Measurements from ENCODE around the gene CTIF. TPM values are rescaled to one million over a fixed set of nuclear protein-coding genes. Genes with fewer than 3 reads are reported as not detected.

CTIF gene
- total and polyA plus RNA-seq, 7 experiments from 2014 or later = 1.3 to 11.2 (median 2.5) TPM; not detected in 2

GRCh38 chr18:48639772-48640432 lies 101.1 kb downstream of the CTIF start:
- Histone ChIP-seq H3K36me3 (ENCODE audit: control insufficient read depth in 2 of 3, insufficient read depth in 3 of 3, low read length in 3 of 3) (no peaks in the 10 kb centered on the region), H3K4me3 (ENCODE audit: low read length) (no peak overlapping the region), H3K4me1 (ENCODE audit: control insufficient read depth in 2 of 2, insufficient read depth in 2 of 2, low read length in 2 of 2) (no peaks in the 10 kb centered on the region), H3K27ac (ENCODE audit: low read depth, low read length) (no peak overlapping the region), H3K9me3 (ENCODE audit: control insufficient read depth in 2 of 3, low read length in 3 of 3) (no peaks in the 10 kb centered on the region), H3K27me3 (ENCODE audit: control insufficient read depth in 2 of 2, insufficient read depth in 2 of 2, low read length in 2 of 2) (no peaks in the 10 kb centered on the region)
- ChIA-PET POLR2A (no interaction called here), CTCF (no interaction called here)
- Mint-ChIP-seq H3K4me1 (peaks cover 0 to 1% (median 0%) of the 10 kb centered on the region in 7 donors), H3K27ac (no peak overlapping the region), H3K4me3 (no peak overlapping the region), H3K9me3 (peaks cover 0 to 6% (median 0%) of the 10 kb centered on the region in 11 donors), H3K36me3 (no peaks in the 10 kb centered on the region), H3K27me3 (peaks cover 0 to 7% (median 0%) of the 10 kb centered on the region in 5 donors)
- intact Hi-C loops (cut with micrococcal nuclease) = no loop called here
- no peak for DNase-seq
- peak; percentile 12 for ATAC-seq

- Mint-ChIP-seq H3K9me3 (peaks cover 0 to 6% (median 0%) of the 10 kb centered on the region in 11 donors), H3K36me3 (no peaks in the 10 kb centered on the region), H3K4me1 (peaks cover 0 to 1% (median 0%) of the 10 kb centered on the region in 7 donors), H3K4me3 (no peak overlapping the region), H3K27ac (no peak overlapping the region), H3K27me3 (peaks cover 0 to 11% (median 0%) of the 10 kb centered on the region in 5 donors)
- H3K4me3 ChIP-seq (ENCODE audit: low read length) = no peak overlapping the region
- DNase-seq (no peak), ATAC-seq (no peak)
- H3K9me3 ChIP-seq (ENCODE audit: control insufficient read depth in 2 of 3, low read length in 3 of 3) = no peaks in the 10 kb centered on the region
- ChIA-PET CTCF (no interaction called here), POLR2A (no interaction called here)
- H3K27ac ChIP-seq (ENCODE audit: low read depth, low read length) = no peak overlapping the region
- intact Hi-C loops (cut with micrococcal nuclease) = no loop called here
- no peaks in the 10 kb centered on the region for H3K4me1 ChIP-seq (ENCODE audit: control insufficient read depth in 2 of 2, insufficient read depth in 2 of 2, low read length in 2 of 2)
- H3K27me3 ChIP-seq (ENCODE audit: control insufficient read depth in 2 of 2, insufficient read depth in 2 of 2, low read length in 2 of 2) = no peaks in the 10 kb centered on the region
- H3K36me3 ChIP-seq (ENCODE audit: control insufficient read depth in 2 of 3, insufficient read depth in 3 of 3, low read length in 3 of 3) = no peaks in the 10 kb centered on the region
Measured at GRCh38 chr18:48640566-48641270, 101.9 kb downstream of the CTIF start.

- H3K27me3 ChIP-seq (ENCODE audit: control insufficient read depth in 2 of 2, insufficient read depth in 2 of 2, low read length in 2 of 2) = no peaks in the 10 kb centered on the region
- ChIA-PET CTCF (no interaction called here), POLR2A (no interaction called here)
- Mint-ChIP-seq H3K4me3 (no peak overlapping the region), H3K36me3 (no peaks in the 10 kb centered on the region), H3K27ac (no peak overlapping the region), H3K27me3 (peaks cover 0 to 11% (median 0%) of the 10 kb centered on the region in 5 donors), H3K9me3 (peaks cover 0 to 6% (median 0%) of the 10 kb centered on the region in 11 donors), H3K4me1 (peaks cover 0 to 1% (median 0%) of the 10 kb centered on the region in 7 donors)
- intact Hi-C loops (cut with micrococcal nuclease) = no loop called here
- no peak overlapping the region for H3K27ac ChIP-seq (ENCODE audit: low read depth, low read length)
- no peaks in the 10 kb centered on the region for H3K36me3 ChIP-seq (ENCODE audit: control insufficient read depth in 2 of 3, insufficient read depth in 3 of 3, low read length in 3 of 3)
- H3K4me1 ChIP-seq (ENCODE audit: control insufficient read depth in 2 of 2, insufficient read depth in 2 of 2, low read length in 2 of 2) = no peaks in the 10 kb centered on the region
- no peaks in the 10 kb centered on the region for H3K9me3 ChIP-seq (ENCODE audit: control insufficient read depth in 2 of 3, low read length in 3 of 3)
- no peak for ATAC-seq
- no peak for DNase-seq
- no peak overlapping the region for H3K4me3 ChIP-seq (ENCODE audit: low read length)
Measured at GRCh38 chr18:48641981-48642380, 103.2 kb downstream of the CTIF start.

- no peak overlapping the region for H3K27ac Mint-ChIP-seq
- ChIA-PET CTCF (no interaction called here), POLR2A (no interaction called here)
- peaks cover 0 to 11% (median 0%) of the 10 kb centered on the region in 5 donors for H3K27me3 Mint-ChIP-seq
- no peaks in the 10 kb centered on the region for H3K9me3 ChIP-seq (ENCODE audit: control insufficient read depth in 2 of 3, low read length in 3 of 3)
- no peak overlapping the region for H3K4me3 Mint-ChIP-seq
- H3K27me3 ChIP-seq (ENCODE audit: control insufficient read depth in 2 of 2, insufficient read depth in 2 of 2, low read length in 2 of 2) = no peaks in the 10 kb centered on the region
- H3K4me1 Mint-ChIP-seq = peaks cover 0 to 1% (median 0%) of the 10 kb centered on the region in 7 donors
- DNase-seq (no peak), ATAC-seq (no peak)
- intact Hi-C loops (cut with micrococcal nuclease) = no loop called here
- no peaks in the 10 kb centered on the region for H3K4me1 ChIP-seq (ENCODE audit: control insufficient read depth in 2 of 2, insufficient read depth in 2 of 2, low read length in 2 of 2)
- H3K36me3 ChIP-seq (ENCODE audit: control insufficient read depth in 2 of 3, insufficient read depth in 3 of 3, low read length in 3 of 3) = no peaks in the 10 kb centered on the region
- peaks cover 0 to 6% (median 0%) of the 10 kb centered on the region in 11 donors for H3K9me3 Mint-ChIP-seq
- H3K36me3 Mint-ChIP-seq = no peaks in the 10 kb centered on the region
- no peak overlapping the region for H3K27ac ChIP-seq (ENCODE audit: low read depth, low read length)
- H3K4me3 ChIP-seq (ENCODE audit: low read length) = no peak overlapping the region
Measured at GRCh38 chr18:48642503-48642902, 103.7 kb downstream of the CTIF start.

- Mint-ChIP-seq H3K9me3 (peaks cover 0 to 6% (median 0%) of the 10 kb centered on the region in 11 donors), H3K27me3 (peaks cover 0 to 11% (median 0%) of the 10 kb centered on the region in 5 donors), H3K36me3 (no peaks in the 10 kb centered on the region), H3K4me1 (peaks cover 0 to 1% (median 0%) of the 10 kb centered on the region in 7 donors), H3K27ac (no peak overlapping the region), H3K4me3 (no peak overlapping the region)
- no peaks in the 10 kb centered on the region for H3K4me1 ChIP-seq (ENCODE audit: control insufficient read depth in 2 of 2, insufficient read depth in 2 of 2, low read length in 2 of 2)
- no peaks in the 10 kb centered on the region for H3K9me3 ChIP-seq (ENCODE audit: control insufficient read depth in 2 of 3, low read length in 3 of 3)
- POLR2A ChIA-PET = no interaction called here
- ATAC-seq (no peak), DNase-seq (no peak)
- H3K27ac ChIP-seq (ENCODE audit: low read depth, low read length) = no peak overlapping the region
- H3K27me3 ChIP-seq (ENCODE audit: control insufficient read depth in 2 of 2, insufficient read depth in 2 of 2, low read length in 2 of 2) = no peaks in the 10 kb centered on the region
- intact Hi-C loops (cut with micrococcal nuclease) = no loop called here
- H3K4me3 ChIP-seq (ENCODE audit: low read length) = no peak overlapping the region
- CTCF ChIA-PET = no interaction called here
- H3K36me3 ChIP-seq (ENCODE audit: control insufficient read depth in 2 of 3, insufficient read depth in 3 of 3, low read length in 3 of 3) = no peaks in the 10 kb centered on the region
Measured at GRCh38 chr18:48643262-48643661, 104.4 kb downstream of the CTIF start.

- Histone ChIP-seq H3K36me3 (ENCODE audit: control insufficient read depth in 2 of 3, insufficient read depth in 3 of 3, low read length in 3 of 3) (no peaks in the 10 kb centered on the region), H3K4me3 (ENCODE audit: low read length) (no peak overlapping the region), H3K4me1 (ENCODE audit: control insufficient read depth in 2 of 2, insufficient read depth in 2 of 2, low read length in 2 of 2) (no peaks in the 10 kb centered on the region), H3K9me3 (ENCODE audit: control insufficient read depth in 2 of 3, low read length in 3 of 3) (no peaks in the 10 kb centered on the region), H3K27me3 (ENCODE audit: control insufficient read depth in 2 of 2, insufficient read depth in 2 of 2, low read length in 2 of 2) (no peaks in the 10 kb centered on the region), H3K27ac (ENCODE audit: low read depth, low read length) (no peak overlapping the region)
- no peak overlapping the region for H3K4me3 Mint-ChIP-seq
- no peak overlapping the region for H3K27ac Mint-ChIP-seq
- CTCF ChIA-PET = no interaction called here
- POLR2A ChIA-PET = no interaction called here
- peaks cover 0 to 1% (median 0%) of the 10 kb centered on the region in 7 donors for H3K4me1 Mint-ChIP-seq
- peaks cover 0 to 6% (median 0%) of the 10 kb centered on the region in 11 donors for H3K9me3 Mint-ChIP-seq
- no peak for DNase-seq
- ATAC-seq = no peak
- intact Hi-C loops (cut with micrococcal nuclease) = no loop called here
- H3K27me3 Mint-ChIP-seq = peaks cover 0 to 6% (median 0%) of the 10 kb centered on the region in 5 donors
- H3K36me3 Mint-ChIP-seq = no peaks in the 10 kb centered on the region
Measured at GRCh38 chr18:48644029-48644428, 105.2 kb downstream of the CTIF start.

All from naive thymus-derived CD4-positive, alpha-beta T cell (primary cell).